ENCODE measurements around the gene RPS17.
"Not testable (repeated sequence)": the region's sequence is repeated elsewhere in the genome, so short reads cannot be mapped to it uniquely, and the experiment has no call there.

The RPS17 gene

GRCh38 chr15:82507693-82508092, 32.6 kb downstream of the RPS17 start:
- not testable (repeated sequence) for DNase-seq (ENCODE audit: low spot score)

GRCh38 chr15:82507087-82507486, 33.2 kb downstream of the RPS17 start:
- DNase-seq (ENCODE audit: low spot score) = not testable (repeated sequence)

- not testable (repeated sequence) for DNase-seq (ENCODE audit: low spot score)
These were observed 34.4 kb downstream of the RPS17 start for GRCh38 chr15:82505842-82506241.

GRCh38 chr15:82504074-82504473, 36.2 kb downstream of the RPS17 start:
- not testable (repeated sequence) for DNase-seq (ENCODE audit: low spot score)

- not testable (repeated sequence) for DNase-seq (ENCODE audit: low spot score)
These were observed 37.4 kb downstream of the RPS17 start for GRCh38 chr15:82502700-82503339.

GRCh38 chr15:82500772-82501171, 39.5 kb downstream of the RPS17 start:
- DNase-seq (ENCODE audit: low spot score) = not testable (repeated sequence)

- not testable (repeated sequence) for DNase-seq (ENCODE audit: low spot score)
These were observed 42.3 kb downstream of the RPS17 start for GRCh38 chr15:82497978-82498377.

GRCh38 chr15:82488250-82488649, 52.0 kb downstream of the RPS17 start:
- not testable (repeated sequence) for DNase-seq (ENCODE audit: low spot score)

GRCh38 chr15:82487045-82487444, 53.2 kb downstream of the RPS17 start:
- DNase-seq (ENCODE audit: low spot score) = not testable (repeated sequence)

Data from iPS-NIHi11 (cell line).